HG02840 (cell line): ENCODE measurements around the gene WRAP53.
"Not testable (repeated sequence)": the region's sequence is repeated elsewhere in the genome, so short reads cannot be mapped to it uniquely, and the experiment has no call there.

Experiments used
- ATAC-seq: cut with Tn5 transposase; IDR thresholded peaks from one replicate; pipeline ENCODE4 v1.9.1; 2021; ENCODE audit warnings: mild to moderate bottlenecking, moderate library complexity, moderate number of reproducible peaks; ENCODE audit not compliant: unreplicated experiment, low FRiP score

Gene WRAP53

DNA sequence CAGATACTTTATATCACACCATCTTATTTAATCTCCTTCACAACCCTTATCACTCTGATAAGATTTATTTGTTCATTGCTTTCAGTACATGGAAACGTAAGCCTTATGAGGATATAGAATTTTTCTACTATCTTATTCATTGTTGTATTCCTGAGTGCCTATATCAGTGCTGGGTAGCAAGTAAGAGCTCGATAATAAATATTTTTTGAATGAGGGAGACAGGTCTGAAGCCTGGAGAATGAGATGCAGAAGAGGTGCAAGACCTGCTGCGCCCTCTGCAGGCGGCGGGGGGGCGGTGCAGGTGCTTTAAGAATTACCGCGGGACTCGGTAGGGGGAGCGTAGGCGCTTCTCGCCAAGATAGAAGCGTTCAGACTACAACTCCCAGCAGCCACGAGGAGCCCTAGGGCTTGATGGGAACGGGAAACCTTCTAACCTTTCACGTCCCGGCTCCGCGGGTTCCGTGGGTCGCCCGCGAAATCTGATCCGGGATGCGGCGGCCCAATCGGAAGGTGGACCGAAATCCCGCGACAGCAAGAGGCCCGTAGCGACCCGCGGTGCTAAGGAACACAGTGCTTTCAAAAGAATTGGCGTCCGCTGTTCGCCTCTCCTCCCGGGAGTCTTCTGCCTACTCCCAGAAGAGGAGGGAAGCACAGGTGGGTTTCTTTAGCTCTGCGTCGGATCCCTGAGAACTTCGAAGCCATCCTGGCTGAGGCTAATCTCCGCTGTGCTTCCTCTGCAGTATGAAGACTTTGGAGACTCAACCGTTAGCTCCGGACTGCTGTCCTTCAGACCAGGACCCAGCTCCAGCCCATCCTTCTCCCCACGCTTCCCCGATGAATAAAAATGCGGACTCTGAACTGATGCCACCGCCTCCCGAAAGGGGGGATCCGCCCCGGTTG, at the start of gene WRAP53:
Gene WRAP53 (plus strand): TSS at position 570 of the 900 bp plus-strand sequence. CDS start 172 bp downstream, at position 742.
- peak; percentile 59 for ATAC-seq

DNA sequence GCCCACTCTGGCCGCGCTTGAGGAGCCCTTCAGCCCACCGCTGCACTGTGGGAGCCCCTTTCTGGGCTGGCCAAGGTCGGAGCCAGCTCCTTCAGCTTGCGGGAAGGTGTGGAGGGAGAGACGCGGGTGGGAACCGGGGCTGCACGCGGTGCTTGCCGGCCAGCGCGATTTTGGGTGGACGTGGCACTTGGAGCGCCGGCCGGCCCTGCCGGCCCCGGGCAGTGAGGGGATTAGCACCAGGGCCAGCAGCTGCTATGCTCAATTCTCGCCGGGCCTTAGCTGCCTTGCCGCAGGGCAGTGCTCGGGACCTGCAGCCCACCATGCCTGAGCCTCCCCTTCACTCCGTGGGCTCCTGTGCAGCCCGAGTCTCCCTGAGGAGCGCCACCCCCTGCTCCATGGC, 47.5 kb upstream of the WRAP53 start:
- no peak for ATAC-seq

DNA sequence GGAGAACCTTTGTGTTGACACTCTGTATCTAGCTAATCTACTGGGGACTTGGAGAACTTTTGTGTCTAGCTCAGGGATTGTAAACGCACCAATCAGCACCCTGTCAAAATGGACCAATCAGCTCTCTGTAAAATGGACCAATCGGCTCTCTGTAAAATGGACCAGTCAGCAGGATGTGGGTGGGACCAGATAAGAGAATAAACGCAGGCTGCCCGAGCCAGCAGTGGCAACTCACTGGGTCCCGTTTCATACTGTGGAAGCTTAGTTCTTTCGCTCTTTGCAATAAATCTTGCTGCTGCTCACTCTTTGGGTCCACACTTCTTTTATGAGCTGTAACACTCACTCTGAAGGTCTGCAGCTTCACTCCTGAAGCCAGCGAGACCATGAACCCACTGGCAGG, 46.6 kb upstream of the WRAP53 start:
- not testable (repeated sequence) for ATAC-seq

DNA sequence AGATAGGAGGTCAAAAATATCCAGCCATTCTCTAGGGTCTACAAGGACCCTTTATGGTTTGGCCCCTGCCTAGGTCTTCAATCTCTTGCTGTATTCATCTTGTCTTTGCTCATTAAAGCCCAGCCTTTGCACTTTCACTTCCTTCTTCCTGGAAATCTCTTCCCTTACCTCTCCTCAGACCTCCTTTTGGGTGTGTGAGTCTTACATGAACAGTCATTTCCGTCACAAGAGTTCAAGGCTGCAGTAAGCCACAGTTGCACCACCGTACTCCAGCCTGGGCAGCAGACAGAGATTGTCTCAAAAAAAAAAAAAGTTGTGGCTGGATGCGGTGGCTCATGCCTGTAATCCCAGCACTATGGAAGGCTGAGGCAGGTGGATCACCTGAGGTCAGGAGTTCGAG, 43.5 kb upstream of the WRAP53 start:
- ATAC-seq: no peak

DNA sequence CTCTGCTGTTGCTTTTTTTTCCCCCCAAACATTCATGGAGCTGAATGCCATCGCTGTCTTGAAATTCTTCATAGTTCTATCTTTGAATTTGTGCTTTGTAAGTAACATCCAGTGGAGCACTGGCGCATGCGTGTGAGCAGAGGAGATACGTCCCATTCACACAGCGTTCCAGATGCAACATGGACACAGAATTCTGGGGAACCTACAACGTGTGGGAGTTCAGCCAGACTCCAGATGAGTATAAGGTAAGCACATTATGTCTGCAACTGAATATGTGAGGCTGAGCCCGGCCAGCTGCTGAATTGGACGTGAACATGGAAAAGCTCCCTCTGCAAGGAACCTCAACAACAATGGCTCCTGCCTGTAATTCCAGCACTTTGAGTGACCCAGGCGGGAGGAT, 41.8 kb upstream of the WRAP53 start:
- no peak for ATAC-seq

DNA sequence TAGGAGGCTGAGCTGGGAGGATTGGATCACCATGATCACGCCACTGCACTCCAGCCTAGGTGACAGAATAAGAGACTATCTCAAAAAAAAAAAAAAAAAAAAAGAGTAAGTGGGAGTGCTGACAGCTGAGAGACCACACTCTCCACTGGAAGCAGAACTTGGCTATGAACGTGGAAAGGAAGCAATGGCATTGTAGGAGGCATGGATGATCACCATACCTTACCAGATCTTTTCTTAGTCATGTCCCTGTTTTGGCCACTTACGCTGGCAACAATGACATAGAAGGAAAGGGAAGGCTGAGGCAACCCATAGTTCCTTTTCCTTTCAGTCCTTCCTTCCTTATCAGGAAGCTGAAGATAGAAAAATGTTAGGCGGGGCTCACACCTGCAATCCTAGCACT, 41.3 kb upstream of the WRAP53 start:
- ATAC-seq: no peak

DNA sequence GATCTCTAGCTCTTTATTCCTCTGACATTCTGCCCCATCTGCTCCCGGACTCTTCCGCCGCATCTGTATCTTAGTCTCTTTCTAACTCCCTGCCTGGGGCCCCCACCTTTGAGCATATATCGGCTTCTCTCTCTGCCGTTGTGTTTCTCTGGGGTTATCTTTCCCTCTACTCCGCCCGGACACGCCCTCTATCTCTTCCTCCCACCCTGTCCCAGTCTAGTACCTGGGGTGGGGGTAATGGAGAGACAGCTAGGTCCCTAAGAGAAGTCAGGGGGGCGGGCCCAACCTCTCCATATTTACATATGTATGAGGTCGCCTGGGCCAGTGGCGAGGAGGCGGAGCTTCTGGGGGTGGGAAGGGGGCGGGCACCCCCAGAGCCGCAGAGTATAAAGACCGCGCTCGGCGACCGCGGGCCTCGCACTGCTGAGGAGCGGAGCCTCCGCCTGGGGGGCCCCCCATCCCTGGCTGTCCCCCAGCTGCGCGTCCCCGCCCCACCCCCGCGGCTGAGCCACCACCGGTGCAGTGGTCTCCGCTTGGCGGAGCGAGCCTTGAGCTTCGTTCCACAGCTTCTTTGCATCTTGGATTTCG, 37.7 kb upstream of the WRAP53 start, which contains the start of gene ATP1B2:
Gene ATP1B2 (plus strand): TSS at position 418 of the 588 bp plus-strand sequence. CDS start 593 bp downstream, outside the sequence.
- ATAC-seq: no peak

DNA sequence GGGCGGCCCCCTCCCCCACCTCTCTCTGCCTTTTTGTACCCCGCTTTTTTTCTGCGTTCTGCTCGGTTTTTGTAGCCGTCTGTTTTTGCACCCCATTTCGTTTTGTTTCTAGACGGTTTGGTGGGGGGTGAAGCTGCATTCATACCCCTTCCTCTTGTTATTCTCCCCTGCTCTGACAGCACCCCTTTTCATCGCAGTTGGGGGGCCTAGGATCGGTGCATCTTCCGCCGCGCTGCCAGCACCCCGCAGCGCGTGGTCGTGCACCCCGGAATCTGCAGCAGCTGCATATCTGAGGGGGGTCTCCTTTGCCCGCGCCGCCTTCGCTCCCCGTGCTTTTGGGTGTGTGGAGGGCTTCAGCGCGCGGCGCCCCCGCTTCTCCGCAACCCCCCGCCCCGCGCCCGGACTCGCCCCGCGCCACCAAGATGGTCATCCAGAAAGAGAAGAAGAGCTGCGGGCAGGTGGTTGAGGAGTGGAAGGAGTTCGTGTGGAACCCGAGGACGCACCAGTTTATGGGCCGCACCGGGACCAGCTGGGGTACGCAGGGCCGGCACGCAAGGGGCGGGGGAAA, 37.1 kb upstream of the WRAP53 start:
- no peak for ATAC-seq

DNA sequence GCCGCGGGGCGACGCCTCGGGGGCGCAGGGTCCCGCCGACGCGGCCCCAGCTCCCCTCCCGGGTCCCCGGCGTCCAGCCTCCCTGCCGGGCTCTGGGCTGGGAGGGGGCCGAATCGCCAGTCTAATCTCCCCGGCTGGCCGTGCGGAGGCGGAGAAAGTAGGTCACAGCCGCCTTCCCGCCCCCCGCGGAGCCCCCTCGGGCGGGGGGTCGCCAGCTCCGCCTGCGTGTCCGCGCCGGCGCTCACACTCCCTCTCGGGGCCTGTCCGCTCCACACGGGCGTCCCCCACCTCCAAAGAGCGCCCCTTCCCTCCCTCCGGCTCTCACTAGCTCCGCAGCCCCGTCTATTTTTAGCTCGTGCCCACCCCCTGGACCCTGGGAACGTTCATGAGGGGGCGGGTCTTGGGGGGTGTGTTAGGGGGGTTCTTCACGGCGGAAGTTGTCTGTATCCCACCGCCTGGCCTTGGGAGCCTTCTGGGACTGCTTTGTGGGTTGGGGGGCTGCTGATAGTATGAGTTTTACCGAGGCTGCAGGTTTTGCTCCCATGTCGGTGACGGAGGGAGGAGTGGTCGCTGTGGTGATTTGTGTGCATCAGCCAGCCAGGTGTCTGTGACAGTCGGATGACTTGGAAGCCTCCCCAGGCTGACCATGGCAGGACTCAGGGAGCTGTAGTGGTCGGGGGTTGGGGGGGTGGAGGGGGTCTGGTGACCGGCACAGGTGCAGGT, 36.5 kb upstream of the WRAP53 start:
- ATAC-seq: no peak

DNA sequence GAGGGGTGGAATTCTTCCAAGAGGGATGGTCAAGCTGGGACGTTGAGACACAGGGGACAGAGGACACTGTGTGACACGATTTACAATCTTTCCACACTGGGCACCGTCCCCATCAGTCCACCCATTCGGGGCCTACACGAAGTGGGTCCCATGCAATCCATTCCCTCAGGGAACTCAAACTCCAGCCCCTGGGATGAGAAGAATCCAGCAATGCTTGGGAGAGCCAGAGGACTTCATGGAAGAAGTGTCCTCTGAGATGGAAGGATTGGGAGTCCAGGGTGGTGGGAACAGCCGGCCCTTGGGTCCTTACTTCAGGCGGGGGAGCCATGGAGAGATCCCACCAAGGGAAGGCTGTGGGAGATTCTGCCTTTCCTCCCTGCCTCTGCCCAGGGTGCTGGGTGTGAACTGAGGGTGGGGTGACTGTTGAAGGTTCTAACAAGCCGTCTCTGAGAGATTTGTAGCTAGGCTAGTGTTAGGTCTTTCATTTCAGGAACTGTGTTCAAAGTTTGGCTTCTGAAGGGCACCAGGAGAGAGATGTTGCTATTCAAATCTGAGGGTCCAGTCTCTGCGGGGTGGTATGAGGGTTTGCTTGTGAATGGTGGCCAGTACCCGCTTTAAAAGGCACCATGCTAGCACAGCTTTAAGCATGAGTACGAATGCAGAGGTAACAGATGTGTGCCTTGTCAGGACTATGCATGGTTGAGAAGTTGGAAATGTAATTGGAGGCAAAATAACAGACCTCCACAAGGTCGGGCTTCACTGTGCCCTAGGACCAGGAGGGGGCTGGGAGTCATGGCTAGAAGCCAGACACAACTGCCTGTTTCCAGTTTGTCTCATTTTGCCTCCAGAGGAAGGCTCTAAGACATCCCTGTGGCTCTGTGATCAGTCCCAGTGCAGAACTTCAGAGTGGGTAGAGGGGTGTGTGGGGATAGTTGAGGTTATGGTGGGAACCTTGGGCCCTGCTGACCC, 35.6 kb upstream of the WRAP53 start:
- no peak for ATAC-seq

DNA sequence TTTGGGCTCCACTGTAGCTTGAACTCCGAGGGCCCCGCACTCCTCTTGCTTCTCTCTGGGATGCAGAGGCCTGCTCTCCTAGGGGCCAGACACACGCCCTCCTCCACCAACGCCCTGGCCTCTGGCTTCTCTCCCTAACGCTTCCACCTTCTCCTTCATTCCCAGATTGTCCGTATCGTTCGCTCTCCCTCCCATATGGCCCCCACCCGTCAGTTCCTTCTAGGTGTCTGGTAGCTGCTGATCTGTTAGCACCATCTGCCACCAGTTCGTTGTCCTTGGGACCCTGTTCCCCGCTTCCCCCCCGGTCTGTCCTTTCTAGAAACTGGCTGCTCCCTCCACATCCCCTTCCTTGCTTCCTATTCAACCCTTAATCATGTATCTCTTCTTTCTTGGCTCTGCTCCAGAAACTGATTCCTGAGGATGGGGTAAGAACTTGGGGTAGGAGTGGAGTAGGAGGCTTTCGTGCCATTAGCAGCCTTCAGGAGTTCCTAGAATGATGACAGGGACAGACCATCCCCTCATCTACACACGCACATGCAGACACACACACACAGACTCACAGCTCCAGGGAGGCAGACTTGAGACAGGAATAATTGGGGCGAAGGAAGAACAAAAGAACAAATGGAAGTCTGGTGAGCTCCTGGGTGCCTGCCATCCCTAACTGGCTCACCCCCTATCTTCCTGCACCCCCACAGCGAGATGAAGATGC, 33.3 kb upstream of the WRAP53 start:
- no peak for ATAC-seq

DNA sequence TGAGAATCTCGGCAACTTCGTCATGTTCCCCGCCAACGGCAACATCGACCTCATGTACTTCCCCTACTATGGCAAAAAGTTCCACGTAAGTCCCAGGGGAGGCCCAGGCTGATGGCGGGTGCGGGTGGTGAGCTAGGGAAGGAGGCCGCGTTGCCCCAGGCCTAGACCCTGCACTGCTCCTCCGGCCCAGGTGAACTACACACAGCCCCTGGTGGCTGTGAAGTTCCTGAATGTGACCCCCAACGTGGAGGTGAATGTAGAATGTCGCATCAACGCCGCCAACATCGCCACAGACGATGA, 32.8 kb upstream of the WRAP53 start:
- no peak for ATAC-seq

DNA sequence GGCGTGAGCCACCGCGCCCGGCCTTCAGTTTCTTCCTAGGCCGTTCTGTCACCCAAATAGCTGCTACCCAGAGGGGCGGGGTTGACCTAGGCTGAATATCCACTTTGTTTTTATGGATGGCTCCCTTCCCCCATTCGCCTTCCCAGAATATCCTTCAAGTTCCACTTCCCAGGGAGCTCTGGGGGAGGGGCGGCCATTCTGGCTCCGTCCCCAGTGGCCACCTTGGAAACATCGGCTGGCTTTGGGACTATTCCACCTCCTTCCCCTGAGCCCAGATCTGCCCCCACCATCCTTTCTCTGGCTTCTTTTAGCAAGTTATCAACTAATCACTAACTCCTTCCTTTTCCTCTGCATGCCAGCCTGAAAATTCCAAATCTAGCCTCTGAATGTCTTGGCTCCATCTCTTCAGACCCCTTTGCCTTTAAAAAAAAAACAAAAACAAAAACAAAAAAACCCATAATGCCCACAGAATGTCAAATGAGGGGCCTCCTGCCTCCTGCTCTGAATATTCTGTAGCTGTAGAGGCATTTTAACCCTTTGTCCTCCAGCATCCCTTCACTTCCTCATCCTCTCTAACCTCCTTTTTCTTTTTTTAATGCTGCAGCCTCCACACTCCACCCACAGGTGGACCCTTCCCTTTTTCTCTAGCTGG, 31.2 kb upstream of the WRAP53 start:
- no peak for ATAC-seq

DNA sequence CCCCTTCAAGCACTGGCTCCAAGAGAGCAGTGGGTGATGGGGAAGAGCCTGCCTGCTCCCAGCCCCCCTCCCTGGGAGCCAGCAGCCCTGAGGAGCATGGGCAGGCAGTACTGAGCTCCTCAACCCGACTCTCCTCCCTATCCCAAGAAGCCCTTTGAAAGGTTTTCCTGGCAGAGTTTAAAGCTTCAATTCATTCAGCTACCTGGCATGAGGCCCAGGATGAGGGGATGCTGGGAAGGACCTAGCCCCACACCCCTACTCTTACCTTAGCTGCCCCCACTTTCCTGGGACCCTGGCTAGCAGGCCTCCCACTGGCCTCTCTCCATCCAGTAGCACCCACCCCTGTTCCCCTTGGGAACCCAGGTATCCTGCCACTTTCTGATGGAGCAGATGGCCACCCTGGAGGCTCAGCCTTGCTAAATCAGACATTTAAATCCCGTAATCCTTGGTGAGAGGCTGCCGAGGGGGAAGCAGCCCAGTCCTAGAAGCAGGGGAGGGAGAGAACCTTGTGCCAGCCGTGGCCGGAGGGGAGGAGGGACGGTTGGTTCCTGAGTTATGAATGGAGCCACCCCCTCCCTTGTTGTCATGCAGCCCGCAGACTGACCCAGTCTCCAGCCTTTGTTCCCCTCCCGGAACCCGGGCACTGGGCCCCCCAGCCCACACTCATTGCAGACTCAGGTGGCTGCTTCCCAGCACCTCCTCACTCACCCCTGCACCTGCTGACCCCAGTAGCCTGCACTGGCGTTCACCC, 20.4 kb upstream of the WRAP53 start:
- ATAC-seq: no peak

DNA sequence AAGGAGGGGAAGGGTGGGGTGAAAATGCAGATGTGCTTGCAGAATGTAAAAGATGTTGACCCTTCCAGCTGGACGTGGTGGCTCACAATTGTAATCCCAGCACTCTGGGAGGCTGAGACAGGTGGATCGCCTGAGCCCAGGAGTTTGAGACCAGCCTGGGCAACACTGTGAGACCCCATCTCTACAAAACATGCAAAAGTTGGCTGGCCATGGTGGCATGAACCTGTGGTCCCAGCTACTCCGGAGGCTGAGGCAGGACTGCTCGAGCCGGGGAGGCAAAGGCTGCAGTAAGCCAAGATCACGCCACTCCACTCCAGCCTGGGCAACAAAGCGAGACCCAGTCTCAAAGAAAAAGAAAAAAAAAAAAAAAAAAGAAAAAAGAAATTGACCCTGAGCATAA, 19.8 kb upstream of the WRAP53 start:
- no peak for ATAC-seq

DNA sequence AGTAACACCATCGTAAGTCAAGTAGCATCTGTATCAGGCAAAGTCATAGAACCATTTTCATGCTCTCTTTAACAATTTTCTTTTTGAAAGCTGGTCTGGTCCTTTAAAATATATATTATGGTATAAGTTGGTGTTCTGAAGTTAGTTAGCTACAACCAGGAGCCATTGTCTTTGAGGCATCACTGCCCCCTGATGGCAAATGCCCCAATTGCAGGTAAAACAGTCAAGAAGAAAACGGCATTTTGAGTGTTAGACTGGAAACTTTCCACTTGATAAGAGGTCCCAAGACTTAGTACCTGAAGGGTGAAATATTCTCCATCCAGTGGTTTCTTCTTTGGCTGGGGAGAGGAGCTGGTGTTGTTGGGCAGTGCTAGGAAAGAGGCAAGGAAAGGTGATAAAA, 15.0 kb upstream of the WRAP53 start:
- no peak for ATAC-seq

DNA sequence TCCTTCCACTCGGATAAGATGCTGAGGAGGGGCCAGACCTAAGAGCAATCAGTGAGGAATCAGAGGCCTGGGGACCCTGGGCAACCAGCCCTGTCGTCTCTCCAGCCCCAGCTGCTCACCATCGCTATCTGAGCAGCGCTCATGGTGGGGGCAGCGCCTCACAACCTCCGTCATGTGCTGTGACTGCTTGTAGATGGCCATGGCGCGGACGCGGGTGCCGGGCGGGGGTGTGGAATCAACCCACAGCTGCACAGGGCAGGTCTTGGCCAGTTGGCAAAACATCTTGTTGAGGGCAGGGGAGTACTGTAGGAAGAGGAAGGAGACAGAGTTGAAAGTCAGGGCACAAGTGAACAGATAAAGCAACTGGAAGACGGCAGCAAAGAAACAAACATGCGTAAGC, 13.3 kb upstream of the WRAP53 start:
- no peak for ATAC-seq

DNA sequence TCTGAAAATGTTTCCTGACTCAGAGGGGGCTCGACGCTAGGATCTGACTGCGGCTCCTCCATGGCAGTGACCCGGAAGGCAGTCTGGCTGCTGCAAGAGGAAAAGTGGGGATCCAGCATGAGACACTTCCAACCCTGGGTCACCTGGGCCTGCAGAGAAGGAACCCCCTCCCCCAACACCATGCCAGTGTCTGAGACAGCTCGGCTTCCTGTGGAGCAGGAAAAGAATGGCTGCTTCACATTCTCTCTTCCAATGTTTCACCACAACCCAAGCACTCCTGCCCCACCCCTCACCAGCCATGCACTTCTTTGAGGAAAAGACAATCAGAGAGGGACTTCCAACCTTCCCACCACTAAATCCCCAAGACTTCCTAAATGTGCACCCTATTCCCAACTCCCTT, 11.7 kb upstream of the WRAP53 start:
- ATAC-seq: no peak
